OCI-LY3 (cell line): ENCODE data around the gene NTN3.

Source experiments
- EZH2phosphoT487 ChIP-seq: fragments of 200-600 bp; shearing (Covaris generic); IDR thresholded peaks from 2 replicates; pipeline ENCODE4 v1.6.1; 2018; ENCODE audit warnings: antibody characterized with exemption, mixed run types, low read depth
- TF ChIP-seq, protein P1 (sequence below): fragments of 200-600, 300-600 bp; sonication (generic); IDR thresholded peaks from 2 replicates; pipeline ENCODE4 v1.5.1; 2014; ENCODE audit warnings: antibody characterized with exemption, low read length, low read depth

GRCh38 chr16:2458887-2459646, 12.0 kb upstream of the NTN3 start:
- TF ChIP-seq, protein P1, sequence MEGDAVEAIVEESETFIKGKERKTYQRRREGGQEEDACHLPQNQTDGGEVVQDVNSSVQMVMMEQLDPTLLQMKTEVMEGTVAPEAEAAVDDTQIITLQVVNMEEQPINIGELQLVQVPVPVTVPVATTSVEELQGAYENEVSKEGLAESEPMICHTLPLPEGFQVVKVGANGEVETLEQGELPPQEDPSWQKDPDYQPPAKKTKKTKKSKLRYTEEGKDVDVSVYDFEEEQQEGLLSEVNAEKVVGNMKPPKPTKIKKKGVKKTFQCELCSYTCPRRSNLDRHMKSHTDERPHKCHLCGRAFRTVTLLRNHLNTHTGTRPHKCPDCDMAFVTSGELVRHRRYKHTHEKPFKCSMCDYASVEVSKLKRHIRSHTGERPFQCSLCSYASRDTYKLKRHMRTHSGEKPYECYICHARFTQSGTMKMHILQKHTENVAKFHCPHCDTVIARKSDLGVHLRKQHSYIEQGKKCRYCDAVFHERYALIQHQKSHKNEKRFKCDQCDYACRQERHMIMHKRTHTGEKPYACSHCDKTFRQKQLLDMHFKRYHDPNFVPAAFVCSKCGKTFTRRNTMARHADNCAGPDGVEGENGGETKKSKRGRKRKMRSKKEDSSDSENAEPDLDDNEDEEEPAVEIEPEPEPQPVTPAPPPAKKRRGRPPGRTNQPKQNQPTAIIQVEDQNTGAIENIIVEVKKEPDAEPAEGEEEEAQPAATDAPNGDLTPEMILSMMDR: no peak
- no peak for TF ChIP-seq EZH2phosphoT487
